ENCODE data around the gene CPHXL.

The CPHXL gene

GRCh38 chr16:75726390-75726789, at the start of gene CPHXL:
TSS of gene CPHXL (minus strand) at chr16:75726490. CDS start at chr16:75726442, 48 bp downstream.
- no peak for DNase-seq (ENCODE audit: low read depth in 2 of 2, low spot score in 1 of 2)

DNA sequence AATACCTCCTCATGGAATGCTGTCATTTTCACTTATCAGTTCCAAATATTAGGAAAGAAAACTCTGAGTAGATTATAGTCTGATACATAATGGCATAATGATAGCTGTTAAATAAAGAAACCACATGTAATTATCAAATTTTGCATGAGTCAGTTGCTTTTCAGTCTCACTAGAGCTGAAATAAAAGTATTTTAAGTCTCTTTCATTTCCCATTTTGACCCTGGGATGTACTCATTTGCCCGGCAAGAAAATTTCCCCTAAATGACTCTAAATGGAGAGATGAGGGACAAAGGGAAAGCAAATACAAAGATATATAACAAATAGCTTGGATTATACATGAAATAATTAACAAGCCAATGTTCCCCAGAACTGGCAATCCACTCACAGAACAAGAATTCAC, 47.9 kb upstream of the CPHXL start:
- no peak for DNase-seq (ENCODE audit: low read depth in 2 of 2, low spot score in 1 of 2)

DNA sequence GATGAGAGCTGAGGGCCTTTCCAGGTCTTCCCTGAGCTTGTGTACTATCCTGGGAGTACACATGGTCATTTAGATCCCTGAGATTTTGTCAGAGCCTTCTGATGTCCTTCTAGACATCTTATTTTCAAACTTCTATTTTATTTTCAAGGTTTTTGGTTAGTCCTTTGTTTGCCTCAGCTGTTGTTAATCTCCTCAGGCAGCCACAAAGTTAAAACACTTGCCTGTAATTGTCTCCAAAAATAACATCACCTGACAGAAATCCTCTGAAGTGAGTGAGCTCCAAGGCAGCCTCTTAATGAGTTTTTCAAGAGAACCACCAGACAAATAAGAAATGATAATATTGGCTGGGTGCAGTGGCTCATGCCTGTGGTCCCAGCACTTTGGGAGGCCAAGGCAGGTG, 43.8 kb upstream of the CPHXL start:
- DNase-seq (ENCODE audit: low read depth in 2 of 2, low spot score in 1 of 2): no peak

- DNase-seq (ENCODE audit: low read depth in 2 of 2, low spot score in 1 of 2): peak in 1 of 2 donors; percentile 11
Measured at GRCh38 chr16:75764154-75764768, 38.0 kb upstream of the CPHXL start.

- DNase-seq (ENCODE audit: low read depth in 2 of 2, low spot score in 1 of 2): no peak
Measured at GRCh38 chr16:75763204-75763603, 36.9 kb upstream of the CPHXL start.

DNA sequence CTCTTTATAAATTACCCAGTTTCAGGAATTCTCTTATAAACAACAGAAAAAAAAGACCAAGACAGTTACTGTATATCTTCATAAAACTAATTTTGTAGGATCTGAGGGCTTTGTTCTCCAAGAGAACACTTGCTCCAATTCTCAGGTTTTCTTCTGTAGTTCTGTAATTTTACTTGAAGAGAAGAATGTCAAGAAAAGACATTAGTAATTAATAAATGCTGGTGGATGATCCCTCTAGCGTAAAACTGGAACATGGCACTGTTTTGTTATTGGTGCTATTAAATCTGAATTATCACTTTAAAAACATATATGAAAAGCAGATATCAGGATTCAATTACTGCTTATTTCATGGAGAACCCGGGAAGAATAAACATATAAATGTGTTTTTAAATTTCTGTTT, 36.5 kb upstream of the CPHXL start:
- no peak for DNase-seq (ENCODE audit: low read depth in 2 of 2, low spot score in 1 of 2)

DNA sequence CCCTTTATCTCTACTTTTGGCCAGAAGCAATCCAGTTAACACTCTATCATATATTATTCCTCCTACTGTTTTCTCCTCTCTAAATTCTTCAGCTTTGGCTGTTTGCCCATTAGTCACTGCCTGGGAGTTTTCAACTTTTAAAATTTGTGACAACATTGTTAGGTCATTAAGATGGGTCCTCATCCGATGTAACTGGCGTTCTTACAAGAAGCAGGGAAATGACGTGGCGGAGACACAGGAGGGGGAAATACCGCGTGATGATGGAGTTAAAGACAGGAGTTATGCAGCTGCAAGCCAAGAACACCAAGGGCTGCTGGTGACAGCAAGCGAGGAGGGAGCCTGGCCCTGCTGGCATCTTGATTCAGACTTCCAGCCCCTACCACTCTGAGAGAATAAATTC, 34.8 kb upstream of the CPHXL start:
- no peak for DNase-seq (ENCODE audit: low read depth in 2 of 2, low spot score in 1 of 2)

GRCh38 chr16:75760018-75760519, 33.8 kb upstream of the CPHXL start:
- no peak for DNase-seq (ENCODE audit: low read depth in 2 of 2, low spot score in 1 of 2)

- no peak for DNase-seq (ENCODE audit: low read depth in 2 of 2, low spot score in 1 of 2)
Measured at GRCh38 chr16:75758215-75758614, 31.9 kb upstream of the CPHXL start.

GRCh38 chr16:75754141-75754540, 27.9 kb upstream of the CPHXL start:
- no peak for DNase-seq (ENCODE audit: low read depth in 2 of 2, low spot score in 1 of 2)

DNA sequence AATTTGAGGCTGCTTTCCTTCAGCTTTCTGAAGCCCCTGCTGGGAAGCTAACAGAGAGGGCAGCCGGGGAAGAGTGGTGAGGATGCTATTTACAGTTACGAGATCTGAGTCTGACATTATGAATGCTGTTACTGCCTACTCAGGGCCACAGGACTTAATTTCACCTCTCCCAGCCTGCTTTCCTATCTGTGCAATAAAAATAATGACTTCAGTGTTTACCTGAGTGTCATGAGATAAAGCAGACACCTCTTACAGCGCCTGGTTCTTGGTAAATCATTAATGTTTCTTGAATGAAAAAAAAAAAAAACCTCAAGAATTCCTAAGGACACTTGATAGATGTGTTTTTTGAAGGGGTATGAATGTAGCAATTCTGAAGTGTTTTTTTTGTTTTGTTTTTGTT, 24.2 kb upstream of the CPHXL start:
- DNase-seq (ENCODE audit: low read depth in 2 of 2, low spot score in 1 of 2): no peak

DNA sequence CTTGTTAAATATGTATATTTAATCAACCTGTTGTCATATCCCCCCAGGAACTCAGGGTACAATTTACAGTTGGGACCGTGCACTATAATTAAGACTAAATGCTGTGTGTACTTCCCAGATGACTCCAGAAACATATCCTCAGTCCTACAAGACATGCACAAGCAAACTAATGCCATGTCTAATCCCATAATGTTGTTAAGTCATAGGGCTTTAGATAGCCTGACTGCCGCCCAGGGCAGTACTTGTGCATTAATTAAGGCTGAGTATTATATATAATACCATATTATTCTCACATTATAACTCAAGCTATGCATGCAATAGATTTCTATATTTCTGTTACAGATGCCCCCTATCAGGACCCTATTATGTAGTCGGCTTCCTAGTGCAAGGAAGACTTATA, 20.1 kb upstream of the CPHXL start:
- DNase-seq (ENCODE audit: low read depth in 2 of 2, low spot score in 1 of 2): no peak

DNA sequence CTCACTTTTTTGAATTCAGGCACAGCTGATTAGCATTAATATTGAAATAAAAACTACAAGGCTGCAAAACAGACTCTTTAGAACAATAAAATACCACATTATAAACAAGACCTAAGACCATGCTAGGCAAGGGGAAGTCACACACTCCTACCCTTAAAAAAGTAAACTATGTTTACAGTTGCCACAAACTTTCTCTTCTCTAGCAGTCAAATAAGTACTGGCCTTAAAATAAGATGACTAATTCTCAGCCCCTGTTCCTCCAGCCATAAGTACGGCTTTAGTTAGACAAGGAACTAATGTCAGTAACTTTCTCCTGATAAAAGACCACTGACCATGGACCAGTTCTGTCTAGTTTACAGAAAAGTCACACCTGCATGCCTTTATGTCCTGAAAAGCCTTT, 19.5 kb upstream of the CPHXL start:
- no peak for DNase-seq (ENCODE audit: low read depth in 2 of 2, low spot score in 1 of 2)

DNA sequence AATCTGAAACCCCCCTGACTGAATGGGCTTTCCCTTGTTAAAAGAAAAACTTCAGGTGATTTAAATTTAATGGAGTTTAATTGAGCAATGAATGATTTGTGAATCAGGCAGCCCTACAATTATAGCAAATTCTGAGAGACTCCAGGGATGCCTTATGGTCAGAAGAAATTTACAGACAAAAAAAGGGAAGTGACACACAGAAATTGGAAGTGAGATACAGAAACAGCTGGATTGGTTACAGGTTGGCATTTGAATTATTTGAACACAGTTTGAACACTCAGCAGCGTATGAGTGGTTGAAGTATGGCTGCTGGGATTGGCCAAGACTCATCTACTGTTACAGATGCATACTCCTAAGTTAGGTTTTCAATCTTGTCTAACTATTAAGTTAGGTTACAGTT, 19.0 kb upstream of the CPHXL start:
- DNase-seq (ENCODE audit: low read depth in 2 of 2, low spot score in 1 of 2): no peak

DNA sequence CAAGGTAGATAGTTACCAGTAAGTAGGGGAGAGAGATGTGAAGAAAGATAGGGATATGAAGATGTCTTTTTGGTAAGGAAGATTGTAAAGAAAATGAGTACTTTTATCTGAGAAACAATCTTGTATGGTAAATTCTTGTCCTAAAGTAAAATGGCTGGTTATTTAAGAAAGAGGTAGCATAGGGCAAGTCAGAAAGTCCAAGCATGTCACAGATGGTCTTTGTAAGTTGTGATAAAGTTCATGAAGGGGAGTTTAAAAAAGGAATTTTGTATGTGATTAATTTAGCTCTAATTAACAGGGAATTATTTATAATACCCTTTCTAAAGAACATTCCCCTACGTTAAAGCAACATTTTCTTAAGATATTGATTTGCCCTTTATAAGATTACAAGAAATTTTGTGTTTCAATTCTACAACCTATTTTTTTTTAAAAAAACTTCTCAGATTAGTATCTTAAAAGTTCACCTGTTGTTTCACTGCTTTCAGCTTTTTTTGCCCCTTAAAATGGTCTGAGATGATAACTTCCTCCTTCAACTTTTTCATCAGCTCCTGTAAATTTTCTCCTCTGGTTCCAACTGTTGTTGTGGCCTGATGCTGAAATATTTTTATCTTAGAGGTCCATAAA, 16.2 kb upstream of the CPHXL start:
- no peak for DNase-seq (ENCODE audit: low read depth in 2 of 2, low spot score in 1 of 2)

DNA sequence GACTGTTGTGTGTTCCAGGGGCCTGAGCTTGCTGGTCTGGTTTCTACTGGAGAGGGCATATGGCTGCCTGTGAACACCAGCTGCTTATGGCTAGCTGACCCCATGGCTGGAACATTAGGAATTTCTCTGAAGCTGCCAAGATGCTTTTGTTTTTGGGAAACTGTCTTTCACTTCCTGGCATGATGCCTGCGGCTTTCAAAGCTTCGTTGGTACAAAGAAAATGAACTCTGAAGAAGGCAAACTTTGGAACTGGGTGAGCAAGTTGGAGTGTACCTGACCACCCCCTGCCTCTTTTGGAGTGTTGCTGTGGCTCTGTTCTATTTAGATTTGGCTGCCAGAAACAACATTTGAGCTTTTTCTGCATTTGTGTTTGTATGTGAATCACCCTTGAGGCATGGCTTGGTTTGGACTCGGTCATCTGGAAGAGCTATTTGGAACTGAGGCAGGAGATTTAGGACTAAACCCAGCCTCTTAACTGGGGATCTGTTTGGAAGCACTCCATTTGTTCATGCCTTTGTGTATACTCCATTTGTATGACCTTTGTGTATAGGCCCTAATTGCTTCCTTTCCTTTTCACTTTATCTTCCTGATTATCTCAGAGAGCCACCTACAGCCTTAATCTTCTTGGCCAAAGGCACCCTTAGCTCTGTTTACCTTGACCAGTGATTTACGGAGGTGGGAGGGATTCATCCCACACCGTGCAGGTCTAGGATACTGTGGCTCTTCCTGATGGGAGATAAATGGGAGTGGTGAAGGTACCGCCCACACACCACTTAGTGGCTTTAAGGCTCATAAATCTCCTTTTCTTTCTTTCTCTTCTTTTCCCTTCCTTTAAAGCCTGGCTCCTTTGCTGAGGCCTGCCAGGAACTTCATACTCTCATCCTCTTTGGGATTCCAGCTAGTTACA, 7.3 kb upstream of the CPHXL start:
- no peak for DNase-seq (ENCODE audit: low read depth in 2 of 2, low spot score in 1 of 2)

- DNase-seq (ENCODE audit: low read depth in 2 of 2, low spot score in 1 of 2): no peak
Measured at GRCh38 chr16:75732871-75733270, 6.6 kb upstream of the CPHXL start.

DNA sequence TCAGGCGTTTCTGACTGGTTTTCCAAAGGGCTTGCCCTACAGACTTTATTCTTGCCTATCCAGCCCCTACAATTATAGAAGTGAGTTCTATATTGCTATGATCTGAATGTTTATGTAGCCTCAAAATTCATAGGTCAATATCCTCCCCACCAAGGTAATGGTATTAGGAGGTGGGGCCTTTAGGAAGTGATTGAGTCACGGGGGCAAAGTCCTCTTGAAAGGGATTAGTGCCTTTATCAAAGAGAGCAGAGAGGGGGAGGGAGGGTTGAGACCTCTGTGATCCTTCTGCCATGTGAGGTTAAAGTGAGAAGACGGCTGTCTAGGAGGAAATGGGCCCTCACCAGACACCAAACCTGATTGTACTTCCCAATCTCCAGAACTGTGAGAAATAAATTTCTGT, 931 bp upstream of the CPHXL start:
- DNase-seq (ENCODE audit: low read depth in 2 of 2, low spot score in 1 of 2): no peak

GRCh38 chr16:75718452-75718851, 7.8 kb downstream of the CPHXL start:
- DNase-seq (ENCODE audit: low read depth in 2 of 2, low spot score in 1 of 2): no peak

DNA sequence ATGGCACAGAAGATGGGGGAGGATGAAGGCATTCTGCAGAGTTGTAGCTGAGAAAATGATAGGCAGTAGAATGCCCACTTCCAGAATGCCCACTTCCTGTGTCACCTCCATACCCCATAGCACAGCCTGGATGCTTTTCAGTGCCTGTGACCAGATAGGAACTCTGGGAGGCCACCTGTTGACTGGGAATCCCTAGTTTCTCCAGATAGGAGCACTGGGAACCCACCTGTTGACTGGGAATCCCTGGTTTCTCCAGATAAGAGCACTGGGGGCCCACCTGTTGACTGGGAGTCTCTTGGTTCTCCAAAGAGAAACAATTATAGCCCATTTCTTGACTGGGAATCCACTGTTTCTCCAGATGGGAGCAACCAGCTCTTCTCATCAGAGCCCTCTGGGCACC, 11.6 kb downstream of the CPHXL start:
- DNase-seq (ENCODE audit: low read depth in 2 of 2, low spot score in 1 of 2): no peak

GRCh38 chr16:75710344-75710743, 15.9 kb downstream of the CPHXL start:
- no peak for DNase-seq (ENCODE audit: low read depth in 2 of 2, low spot score in 1 of 2)

DNA sequence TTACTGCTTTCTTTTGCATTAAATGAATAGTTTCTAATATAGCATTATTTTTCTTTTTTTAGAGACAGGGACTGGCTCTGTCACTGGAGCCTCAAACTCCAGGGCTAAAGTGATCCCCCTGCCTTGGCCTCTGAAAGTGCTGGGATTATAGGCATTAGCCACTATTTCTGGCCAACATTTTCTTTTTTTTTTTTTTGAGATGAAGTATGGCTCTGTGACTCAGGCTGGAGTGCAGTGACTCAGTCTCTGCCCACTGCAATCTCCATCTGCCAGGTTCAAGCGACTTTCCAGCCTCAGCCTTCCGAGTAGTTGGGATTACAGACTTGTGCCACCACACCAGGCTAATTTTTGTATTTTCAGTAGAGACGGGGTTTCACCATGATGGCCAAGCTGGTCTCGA, 23.0 kb downstream of the CPHXL start:
- DNase-seq (ENCODE audit: low read depth in 2 of 2, low spot score in 1 of 2): no peak
